NB4 (cell line): ENCODE results near the gene NMNAT3.

ENCODE experiments used
- CTCF ChIP-seq: IDR thresholded peaks from one replicate; pipeline ENCODE4 v1.5.1; 2012; ENCODE audit warnings: low read depth, low read length
- POLR2A ChIP-seq: IDR thresholded peaks from 2 replicates; pipeline ENCODE4 v1.6.1; 2011; ENCODE audit warnings: mild to moderate bottlenecking; ENCODE audit not compliant: insufficient read length; ENCODE audit errors: extremely low read depth

- TF ChIP-seq CTCF: no peak
- no peak for TF ChIP-seq POLR2A
Measured at GRCh38 chr3:139633511-139633910, 44.3 kb downstream of the NMNAT3 start.
